Neural progenitor cell (in vitro differentiated cells): ENCODE data around the gene CLEC4G. TPM values are rescaled to one million over a fixed set of nuclear protein-coding genes. Genes with fewer than 3 reads are reported as not detected.

ENCODE experiments used
- DNase-seq: peaks from one replicate; pipeline ENCODE4 v3.0.0-alpha.2; 2016; ENCODE audit warnings: low spot score
- H2AFZ ChIP-seq: fragments of 200-600 bp; sonication (generic); replicated peaks from 2 replicates; pipeline ENCODE4 v1.6.1; 2016; ENCODE audit warnings: antibody characterized with exemption
- H3F3A ChIP-seq: fragments of 200-600 bp; sonication (generic); 2 replicates; pipeline ENCODE4 v1.6.1; 2016; ENCODE audit warnings: antibody characterized with exemption, low read depth
- H3K27ac ChIP-seq: fragments of 200-600 bp; sonication (generic); 2 replicates; pipeline ENCODE4 v1.5.1; 2016; ENCODE audit warnings: mild to moderate bottlenecking
- H3K27me3 ChIP-seq: fragments of 200-600 bp; sonication (generic); 2 replicates; pipeline ENCODE4 v1.6.1; 2016; ENCODE audit warnings: mild to moderate bottlenecking, moderate library complexity
- H3K36me3 ChIP-seq: fragments of 200-600 bp; sonication (generic); 2 replicates; pipeline ENCODE4 v1.5.1; 2016
- H3K4me1 ChIP-seq: fragments of 200-600 bp; sonication (generic); 2 replicates; pipeline ENCODE4 v1.6.1; 2016; ENCODE audit warnings: mixed run types
- H3K4me2 ChIP-seq: fragments of 200-600 bp; sonication (generic); 2 replicates; pipeline ENCODE4 v1.6.1; 2016
- H3K4me3 ChIP-seq: fragments of 200-600 bp; sonication (generic); 2 replicates; pipeline ENCODE4 v1.5.1; 2016
- H3K79me2 ChIP-seq: fragments of 200-600 bp; sonication (generic); 2 replicates; pipeline ENCODE4 v1.6.1; 2016; ENCODE audit warnings: low read depth
- H3K9ac ChIP-seq: fragments of 200-600 bp; sonication (generic); 2 replicates; pipeline ENCODE4 v1.6.1; 2016
- H3K9me3 ChIP-seq: fragments of 200-600 bp; sonication (generic); 2 replicates; pipeline ENCODE4 v1.5.1; 2016; ENCODE audit warnings: low read depth
- H4K20me1 ChIP-seq: fragments of 200-600 bp; sonication (generic); 2 replicates; pipeline ENCODE4 v1.6.1; 2016; ENCODE audit warnings: low read depth
- H3K27ac Mint-ChIP-seq: 3 replicates; pipeline ENCODE4 v1.8.0; 2021; ENCODE audit warnings: mixed read lengths
- H3K27me3 Mint-ChIP-seq: 2 replicates; pipeline ENCODE4 v1.8.0; 2022; ENCODE audit warnings: low read depth, mild to moderate bottlenecking, inconsistent platforms, moderate library complexity, mixed read lengths; ENCODE audit not compliant: insufficient read depth
- H3K36me3 Mint-ChIP-seq: 3 replicates; pipeline ENCODE4 v1.8.0; 2021; ENCODE audit warnings: mixed read lengths
- H3K4me1 Mint-ChIP-seq: 3 replicates; pipeline ENCODE4 v1.8.0; 2021; ENCODE audit warnings: mixed read lengths
- H3K4me3 Mint-ChIP-seq: 3 replicates; pipeline ENCODE4 v1.8.0; 2021; ENCODE audit warnings: mild to moderate bottlenecking, moderate library complexity, mixed read lengths
- H3K9me3 Mint-ChIP-seq: 3 replicates; pipeline ENCODE4 v1.8.0; 2020; ENCODE audit warnings: mixed read lengths
- EZH2 ChIP-seq: fragments of 200-600 bp; sonication (generic); IDR thresholded peaks from 2 replicates; pipeline ENCODE4 v1.6.1; 2017; ENCODE audit warnings: antibody characterized with exemption, mild to moderate bottlenecking, moderate library complexity
- EZH2phosphoT487 ChIP-seq: fragments of 200-600 bp; sonication (generic); IDR thresholded peaks from 2 replicates; pipeline ENCODE4 v1.6.1; 2017; ENCODE audit warnings: antibody characterized with exemption
- total RNA-seq: library from RNA; depleted of rRNA; stranded (reverse); fragments of >200 nt; gene quantifications from 2 replicates; pipeline ENCODE4 v1.2.3, GENCODE V29; 2015; ENCODE audit warnings: low replicate concordance
- TF ChIP-seq, protein P1 (sequence below): fragments of 200-600 bp; sonication (generic); IDR thresholded peaks from 2 replicates; pipeline ENCODE4 v1.5.1; 2017; ENCODE audit warnings: antibody characterized with exemption, mild to moderate bottlenecking

Gene CLEC4G
- total RNA-seq, 1 donor from 2014 or later: not detected

DNA sequence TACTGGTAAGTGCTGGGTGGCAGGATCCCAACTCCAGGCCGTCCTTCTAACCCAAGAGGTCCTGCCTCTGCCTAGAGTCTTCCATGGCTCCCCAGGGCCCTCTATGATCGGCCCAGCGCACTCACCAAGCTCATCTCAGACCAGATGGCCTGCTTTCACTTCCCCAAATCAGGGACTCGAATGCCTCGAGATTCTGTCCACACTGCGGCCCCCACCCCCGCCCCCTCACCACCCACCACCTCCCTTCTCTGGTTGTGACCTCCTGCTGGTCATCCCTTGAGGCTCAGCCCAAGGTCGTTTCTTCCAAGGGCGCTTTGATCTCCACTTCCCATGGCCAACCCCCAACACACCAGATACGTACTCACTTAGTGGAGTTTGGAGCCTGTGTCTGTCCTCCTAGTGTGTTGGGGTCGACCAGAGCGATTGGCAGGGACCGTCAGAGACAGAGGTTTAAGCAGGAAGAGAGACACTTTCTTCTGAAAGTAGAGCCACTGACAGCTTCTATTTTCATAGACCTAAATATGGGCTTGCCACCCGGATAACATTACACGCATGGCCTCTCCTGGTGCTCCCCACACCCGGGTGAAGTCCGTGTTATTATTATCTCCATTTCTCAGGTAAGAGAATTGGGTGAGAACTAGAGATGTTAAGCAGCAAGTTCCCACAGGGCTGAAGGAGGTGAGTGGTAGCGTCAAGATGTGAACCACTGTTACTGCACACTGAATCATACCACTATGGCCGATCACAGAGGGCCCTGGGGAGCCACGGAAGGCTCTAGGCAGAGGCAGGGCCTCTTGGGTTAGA lies 30.1 kb downstream of the CLEC4G start, which contains the start of gene FCER2:
TSS of gene FCER2 (minus strand) at position 478 of the 804 bp plus-strand sequence. CDS start 2,371 bp downstream, outside the sequence.
- no peaks in the 10 kb centered on the region for H4K20me1 ChIP-seq
- H3K79me2 ChIP-seq: no peaks in the 10 kb centered on the region
- H3K4me3 ChIP-seq: no peak within 1 kb of the TSS
- no peaks in the 10 kb centered on the region for H3K4me1 ChIP-seq
- H2AFZ ChIP-seq: no peak within 1 kb of the TSS
- no peaks in the 10 kb centered on the region for H3F3A ChIP-seq
- Mint-ChIP-seq H3K9me3 (no peaks in the 10 kb centered on the region), H3K4me1 (no peaks in the 10 kb centered on the region), H3K27ac (no peak within 1 kb of the TSS), H3K27me3 (peaks cover 9% of the 10 kb centered on the region), H3K36me3 (no peaks in the 10 kb centered on the region), H3K4me3 (no peak within 1 kb of the TSS)
- no peak within 1 kb of the TSS for H3K27ac ChIP-seq
- H3K36me3 ChIP-seq: no peaks in the 10 kb centered on the region
- H3K9ac ChIP-seq: no peak within 1 kb of the TSS
- no peak for DNase-seq
- H3K27me3 ChIP-seq: peaks cover 35% of the 10 kb centered on the region
- no peak within 1 kb of the TSS for H3K4me2 ChIP-seq
- no peaks in the 10 kb centered on the region for H3K9me3 ChIP-seq
- TF ChIP-seq EZH2 (no peak), EZH2phosphoT487 (no peak)
- TF ChIP-seq, protein P1, sequence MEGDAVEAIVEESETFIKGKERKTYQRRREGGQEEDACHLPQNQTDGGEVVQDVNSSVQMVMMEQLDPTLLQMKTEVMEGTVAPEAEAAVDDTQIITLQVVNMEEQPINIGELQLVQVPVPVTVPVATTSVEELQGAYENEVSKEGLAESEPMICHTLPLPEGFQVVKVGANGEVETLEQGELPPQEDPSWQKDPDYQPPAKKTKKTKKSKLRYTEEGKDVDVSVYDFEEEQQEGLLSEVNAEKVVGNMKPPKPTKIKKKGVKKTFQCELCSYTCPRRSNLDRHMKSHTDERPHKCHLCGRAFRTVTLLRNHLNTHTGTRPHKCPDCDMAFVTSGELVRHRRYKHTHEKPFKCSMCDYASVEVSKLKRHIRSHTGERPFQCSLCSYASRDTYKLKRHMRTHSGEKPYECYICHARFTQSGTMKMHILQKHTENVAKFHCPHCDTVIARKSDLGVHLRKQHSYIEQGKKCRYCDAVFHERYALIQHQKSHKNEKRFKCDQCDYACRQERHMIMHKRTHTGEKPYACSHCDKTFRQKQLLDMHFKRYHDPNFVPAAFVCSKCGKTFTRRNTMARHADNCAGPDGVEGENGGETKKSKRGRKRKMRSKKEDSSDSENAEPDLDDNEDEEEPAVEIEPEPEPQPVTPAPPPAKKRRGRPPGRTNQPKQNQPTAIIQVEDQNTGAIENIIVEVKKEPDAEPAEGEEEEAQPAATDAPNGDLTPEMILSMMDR: no peak

DNA sequence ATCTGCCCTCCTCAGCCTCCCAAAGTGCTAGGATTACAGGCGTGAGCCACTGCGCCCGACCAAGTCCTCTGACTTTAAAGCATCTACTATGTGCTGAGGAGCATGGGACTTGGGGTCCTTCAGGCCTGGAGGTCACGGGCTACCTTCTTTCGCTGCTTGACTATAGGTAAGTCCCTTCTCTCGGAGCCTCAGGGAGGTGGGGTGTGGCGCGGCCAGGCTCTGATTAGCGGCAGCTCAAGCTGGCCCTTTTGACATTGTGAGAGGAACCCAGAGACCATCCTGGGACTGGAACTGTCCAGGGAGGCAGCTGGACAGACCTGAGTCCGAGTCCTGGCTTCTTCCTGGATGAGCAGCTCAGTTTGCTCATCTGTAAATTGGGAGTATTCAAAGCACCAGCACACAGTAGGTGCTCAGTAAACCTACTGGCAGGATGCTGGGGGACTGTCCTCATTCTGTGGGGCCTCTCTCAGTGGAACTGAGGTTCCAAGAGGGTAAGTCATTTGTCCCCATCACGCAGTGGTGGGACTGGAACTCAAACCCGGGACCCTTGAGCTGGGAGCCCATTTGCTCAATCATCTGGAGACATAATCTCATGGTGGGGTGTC lies 30.8 kb downstream of the CLEC4G start:
- no peaks in the 10 kb centered on the region for H3K9me3 Mint-ChIP-seq
- no peak overlapping the region for H2AFZ ChIP-seq
- no peak overlapping the region for H3K4me3 ChIP-seq
- H3K27ac ChIP-seq: no peak overlapping the region
- H3K27me3 Mint-ChIP-seq: peaks cover 5% of the 10 kb centered on the region
- H3K9ac ChIP-seq: no peak overlapping the region
- no peaks in the 10 kb centered on the region for H3K36me3 ChIP-seq
- H3F3A ChIP-seq: no peaks in the 10 kb centered on the region
- H3K4me2 ChIP-seq: no peak overlapping the region
- no peak overlapping the region for H3K4me3 Mint-ChIP-seq
- H3K9me3 ChIP-seq: no peaks in the 10 kb centered on the region
- H3K4me1 ChIP-seq: no peaks in the 10 kb centered on the region
- no peaks in the 10 kb centered on the region for H4K20me1 ChIP-seq
- H3K27me3 ChIP-seq: peaks cover 40% of the 10 kb centered on the region
- no peak for TF ChIP-seq EZH2phosphoT487
- TF ChIP-seq, protein P1: no peak
- TF ChIP-seq EZH2: no peak
- no peak for DNase-seq
- H3K36me3 Mint-ChIP-seq: no peaks in the 10 kb centered on the region
- no peak overlapping the region for H3K27ac Mint-ChIP-seq
- H3K4me1 Mint-ChIP-seq: no peaks in the 10 kb centered on the region
- H3K79me2 ChIP-seq: no peaks in the 10 kb centered on the region

DNA sequence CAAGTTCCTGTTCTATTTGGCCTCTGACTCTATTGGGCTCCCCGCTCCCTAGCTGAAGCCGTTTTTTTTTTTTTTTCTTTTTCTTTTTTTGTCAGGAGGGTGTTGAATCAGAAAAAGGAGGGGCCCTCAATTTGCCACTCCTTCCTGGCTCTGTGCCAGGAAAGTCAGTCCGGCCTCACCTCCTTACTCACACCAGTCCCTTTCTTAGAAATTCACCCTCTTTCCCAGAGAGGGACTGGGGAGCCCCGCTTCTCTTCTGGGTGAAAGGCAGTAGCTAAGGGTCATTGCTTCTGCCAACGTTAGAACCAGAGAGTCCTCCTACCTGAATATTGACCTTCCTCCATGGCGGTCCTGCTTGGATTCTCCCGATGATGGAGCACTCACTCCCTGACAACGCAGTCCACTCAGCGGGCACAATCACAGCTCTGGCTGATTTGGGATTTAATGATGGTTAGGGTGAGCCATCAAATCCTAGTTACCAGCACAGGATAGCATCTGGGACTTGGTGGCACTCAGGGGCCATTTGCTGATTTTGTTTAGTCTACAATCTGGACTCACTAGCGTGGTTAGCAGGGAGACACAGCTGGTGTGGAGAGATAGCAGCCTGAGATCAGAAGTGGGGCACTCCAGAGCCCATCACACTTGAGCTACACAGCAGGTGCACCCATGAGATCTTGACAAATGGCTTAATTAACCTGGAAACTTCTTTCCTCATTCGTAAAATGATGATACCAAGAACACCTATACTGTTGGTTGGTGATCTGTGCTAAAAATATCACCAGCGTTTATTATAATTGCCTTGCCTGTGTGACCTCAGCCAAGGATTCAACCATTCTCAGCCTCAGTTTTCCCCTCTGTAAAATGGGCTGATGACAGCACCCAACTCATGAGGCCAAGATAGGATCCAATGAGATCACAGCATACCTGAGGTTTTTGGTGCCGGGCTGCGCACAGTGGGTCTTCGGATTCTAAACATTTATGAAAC lies 32.2 kb downstream of the CLEC4G start:
- no peak overlapping the region for H3K4me2 ChIP-seq
- no peak overlapping the region for H2AFZ ChIP-seq
- H3K4me1 Mint-ChIP-seq: no peaks in the 10 kb centered on the region
- no peak overlapping the region for H3K27ac ChIP-seq
- H3K27me3 Mint-ChIP-seq: peaks cover 2% of the 10 kb centered on the region
- no peak overlapping the region for H3K4me3 ChIP-seq
- no peak overlapping the region for H3K27ac Mint-ChIP-seq
- H3K36me3 Mint-ChIP-seq: no peaks in the 10 kb centered on the region
- H3K9me3 ChIP-seq: no peaks in the 10 kb centered on the region
- H3K36me3 ChIP-seq: no peaks in the 10 kb centered on the region
- no peaks in the 10 kb centered on the region for H3F3A ChIP-seq
- no peak overlapping the region for H3K9ac ChIP-seq
- TF ChIP-seq, protein P1: no peak
- no peak for TF ChIP-seq EZH2phosphoT487
- H3K9me3 Mint-ChIP-seq: no peaks in the 10 kb centered on the region
- H4K20me1 ChIP-seq: no peaks in the 10 kb centered on the region
- DNase-seq: no peak
- peaks cover 47% of the 10 kb centered on the region for H3K27me3 ChIP-seq
- H3K4me1 ChIP-seq: no peaks in the 10 kb centered on the region
- H3K4me3 Mint-ChIP-seq: no peak overlapping the region
- no peaks in the 10 kb centered on the region for H3K79me2 ChIP-seq
